ENCODE data around the gene RAB11B. TPM values are rescaled to one million over a fixed set of nuclear protein-coding genes. Genes with fewer than 3 reads are reported as not detected.
A peak's percentile ranks its signal among the peaks of the same experiment; 100 is the strongest.
"Not testable (repeated sequence)": the region's sequence is repeated elsewhere in the genome, so short reads cannot be mapped to it uniquely, and the experiment has no call there.

RAB11B gene
- total RNA-seq, 4 donors from 2014 or later = 17.4 to 95.8 (median 60.1) TPM

GRCh38 chr19:8352134-8352827 is 37.9 kb upstream of the RAB11B start:
- Histone ChIP-seq H3K4me1 (no peaks in the 10 kb centered on the region), H3K4me3 (no peak overlapping the region), H3K9me3 (no peaks in the 10 kb centered on the region), H3K27me3 (no peaks in the 10 kb centered on the region), H3K36me3 (no peaks in the 10 kb centered on the region), H3K27ac (peak overlapping the region; percentile 41 to 57)
- intact Hi-C loops (cut with DNase I; ENCODE audit: low total_unique reads) = loop anchor here (10.0 kb wide), 1 partner anchor 53 kb away; no protein-coding TSS in a partner anchor
- no peak for DNase-seq
- TF ChIP-seq POLR2A (IDR thresholded peaks at IDR 0.05) = no peak
- TF ChIP-seq, protein P1, sequence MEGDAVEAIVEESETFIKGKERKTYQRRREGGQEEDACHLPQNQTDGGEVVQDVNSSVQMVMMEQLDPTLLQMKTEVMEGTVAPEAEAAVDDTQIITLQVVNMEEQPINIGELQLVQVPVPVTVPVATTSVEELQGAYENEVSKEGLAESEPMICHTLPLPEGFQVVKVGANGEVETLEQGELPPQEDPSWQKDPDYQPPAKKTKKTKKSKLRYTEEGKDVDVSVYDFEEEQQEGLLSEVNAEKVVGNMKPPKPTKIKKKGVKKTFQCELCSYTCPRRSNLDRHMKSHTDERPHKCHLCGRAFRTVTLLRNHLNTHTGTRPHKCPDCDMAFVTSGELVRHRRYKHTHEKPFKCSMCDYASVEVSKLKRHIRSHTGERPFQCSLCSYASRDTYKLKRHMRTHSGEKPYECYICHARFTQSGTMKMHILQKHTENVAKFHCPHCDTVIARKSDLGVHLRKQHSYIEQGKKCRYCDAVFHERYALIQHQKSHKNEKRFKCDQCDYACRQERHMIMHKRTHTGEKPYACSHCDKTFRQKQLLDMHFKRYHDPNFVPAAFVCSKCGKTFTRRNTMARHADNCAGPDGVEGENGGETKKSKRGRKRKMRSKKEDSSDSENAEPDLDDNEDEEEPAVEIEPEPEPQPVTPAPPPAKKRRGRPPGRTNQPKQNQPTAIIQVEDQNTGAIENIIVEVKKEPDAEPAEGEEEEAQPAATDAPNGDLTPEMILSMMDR (IDR thresholded peaks at IDR 0.05) = no peak

DNA sequence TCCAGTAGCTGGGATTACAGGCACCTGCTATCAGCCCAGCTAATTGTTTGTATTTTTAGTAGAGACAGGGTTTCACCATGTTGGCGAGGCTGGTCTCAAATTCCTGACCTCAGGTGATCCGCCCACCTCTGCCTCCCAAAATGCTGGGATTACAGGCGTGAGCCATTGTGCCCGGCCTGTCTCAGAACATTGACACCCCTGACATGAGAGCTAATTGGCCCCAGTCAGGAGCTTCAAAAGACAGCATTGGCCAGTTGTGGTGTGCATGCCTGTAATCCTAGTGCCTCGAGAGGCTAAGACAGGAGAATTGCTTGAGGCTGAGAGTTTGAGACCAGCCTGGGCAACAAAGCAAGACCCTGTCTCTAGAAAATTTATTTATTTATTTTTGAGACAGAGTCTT is 37.3 kb upstream of the RAB11B start:
- H3K27ac ChIP-seq = peak overlapping the region; percentile 41 to 57
- not testable (repeated sequence) for DNase-seq, H3K27me3 ChIP-seq, H3K4me1 ChIP-seq, H3K9me3 ChIP-seq, H3K4me3 ChIP-seq, H3K36me3 ChIP-seq
- intact Hi-C loops (cut with DNase I; ENCODE audit: low total_unique reads) = loop anchor here (10.0 kb wide), 1 partner anchor 52 kb away; no protein-coding TSS in a partner anchor

GRCh38 chr19:8355631-8356402 is 34.3 kb upstream of the RAB11B start:
- no peaks in the 10 kb centered on the region for H3K9me3 ChIP-seq
- TF ChIP-seq POLR2A (IDR thresholded peaks at IDR 0.05) = no peak
- TF ChIP-seq, protein P1 (IDR thresholded peaks at IDR 0.05) = no peak
- H3K27ac ChIP-seq = no peak overlapping the region
- H3K27me3 ChIP-seq = no peaks in the 10 kb centered on the region
- DNase-seq = peak in 1 of 2 donors; percentile 55
- H3K36me3 ChIP-seq = no peaks in the 10 kb centered on the region
- intact Hi-C loops (cut with DNase I; ENCODE audit: low total_unique reads) = loop anchor here (10.0 kb wide), 1 partner anchor 49 kb away; no protein-coding TSS in a partner anchor
- H3K4me1 ChIP-seq = no peaks in the 10 kb centered on the region
- no peak overlapping the region for H3K4me3 ChIP-seq

- H3K4me3 ChIP-seq = no peak overlapping the region
- no peaks in the 10 kb centered on the region for H3K36me3 ChIP-seq
- H3K27me3 ChIP-seq = no peaks in the 10 kb centered on the region
- H3K27ac ChIP-seq = no peak overlapping the region
- TF ChIP-seq POLR2A (IDR thresholded peaks at IDR 0.05) = no peak
- TF ChIP-seq, protein P1 (IDR thresholded peaks at IDR 0.05) = no peak
- no peaks in the 10 kb centered on the region for H3K9me3 ChIP-seq
- intact Hi-C loops (cut with DNase I; ENCODE audit: low total_unique reads) = loop anchor here (10.0 kb wide), 1 partner anchor 48 kb away; no protein-coding TSS in a partner anchor
- H3K4me1 ChIP-seq = no peaks in the 10 kb centered on the region
- no peak for DNase-seq
These were observed 33.1 kb upstream of the RAB11B start for GRCh38 chr19:8357007-8357521.

DNA sequence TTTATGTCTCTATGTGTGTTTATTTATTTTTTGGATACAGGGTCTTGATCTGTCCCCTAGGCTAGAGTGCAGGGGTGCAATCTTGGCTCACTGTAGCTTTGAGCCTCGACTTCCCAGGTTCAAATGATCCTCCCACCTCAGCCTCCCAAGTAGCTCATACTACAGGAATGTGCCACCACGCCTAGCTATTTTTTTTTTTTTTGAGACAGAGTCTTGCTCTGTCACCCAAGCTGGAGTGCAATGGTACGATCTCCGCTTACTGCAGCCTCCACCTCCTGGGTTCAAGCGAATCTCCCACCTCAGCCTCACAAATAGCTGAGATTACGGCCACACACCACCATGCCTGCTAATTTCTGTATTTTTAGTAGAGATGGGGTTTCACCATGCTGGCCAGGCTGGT is 31.2 kb upstream of the RAB11B start:
- Histone ChIP-seq H3K4me1 (no peaks in the 10 kb centered on the region), H3K36me3 (no peaks in the 10 kb centered on the region), H3K9me3 (no peaks in the 10 kb centered on the region), H3K27me3 (no peaks in the 10 kb centered on the region), H3K4me3 (no peak overlapping the region), H3K27ac (no peak overlapping the region)
- no peak for DNase-seq
- intact Hi-C loops (cut with DNase I; ENCODE audit: low total_unique reads) = loop anchor here (10.0 kb wide), 1 partner anchor 46 kb away; no protein-coding TSS in a partner anchor
- TF ChIP-seq, protein P1 (IDR thresholded peaks at IDR 0.05) = no peak
- no peak for TF ChIP-seq POLR2A (IDR thresholded peaks at IDR 0.05)
